DOHH2 (cell line): Measurements from ENCODE around the gene RBPMS2.

ENCODE experiments used
- CTCF ChIP-seq: fragments of 200-600 bp; sonication (generic); IDR thresholded peaks from one replicate; pipeline ENCODE4 v1.5.1; 2014; ENCODE audit warnings: antibody characterized with exemption, mild to moderate bottlenecking, low read depth, low read length; ENCODE audit not compliant: poor library complexity, severe bottlenecking
- EZH2phosphoT487 ChIP-seq: fragments of 200-600 bp; sonication (generic); IDR thresholded peaks from 2 replicates; pipeline ENCODE4 v1.6.1; 2017; ENCODE audit warnings: borderline replicate concordance, mild to moderate bottlenecking, antibody characterized with exemption, low read length, moderate library complexity, mixed read lengths

DNA sequence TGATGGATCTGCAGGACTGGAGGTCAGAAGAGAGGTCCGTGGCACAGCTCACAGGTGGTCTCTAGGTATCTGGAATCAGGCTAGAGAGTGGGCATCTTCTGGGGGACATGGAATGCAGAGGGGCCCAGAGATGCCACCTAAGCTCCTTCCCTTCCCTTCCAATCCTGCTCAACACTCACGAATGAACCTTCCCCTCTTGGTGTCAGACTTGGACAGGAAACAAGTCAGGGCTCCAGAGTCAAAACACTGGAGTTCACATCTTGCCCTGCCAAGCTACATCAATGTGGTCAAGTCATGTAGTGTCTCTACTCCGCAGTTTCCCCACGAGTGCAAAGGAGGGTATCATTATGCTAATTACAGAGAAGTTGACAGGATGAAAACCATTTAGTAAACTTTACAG is 16.0 kb upstream of the RBPMS2 start:
- TF ChIP-seq CTCF (no peak), EZH2phosphoT487 (no peak)
